Astrocyte of the spinal cord (primary cell): ENCODE measurements around the gene SLC22A31.
A peak's percentile ranks its signal among the peaks of the same experiment; 100 is the strongest.

ENCODE experiments used
- DNase-seq: peaks from one replicate; pipeline ENCODE4 v3.0.0; 2011; ENCODE audit warnings: low read depth, low spot score
- H3K4me3 ChIP-seq: 2 replicates; pipeline ENCODE4 v1.5.1; 2011; ENCODE audit warnings: low read depth, mild to moderate bottlenecking, low read length, moderate library complexity
- in situ Hi-C: cut with HindIII; loops from 2 replicates; pipeline ENCODE4 v1.10.0; 2017; ENCODE audit warnings: low sequenced_read_pairs
- TF ChIP-seq, protein P1 (sequence below): IDR thresholded peaks from 2 replicates; pipeline ENCODE4 v1.5.1; 2012; ENCODE audit warnings: low read depth, mild to moderate bottlenecking, low read length, inconsistent platforms

SLC22A31 gene

DNA sequence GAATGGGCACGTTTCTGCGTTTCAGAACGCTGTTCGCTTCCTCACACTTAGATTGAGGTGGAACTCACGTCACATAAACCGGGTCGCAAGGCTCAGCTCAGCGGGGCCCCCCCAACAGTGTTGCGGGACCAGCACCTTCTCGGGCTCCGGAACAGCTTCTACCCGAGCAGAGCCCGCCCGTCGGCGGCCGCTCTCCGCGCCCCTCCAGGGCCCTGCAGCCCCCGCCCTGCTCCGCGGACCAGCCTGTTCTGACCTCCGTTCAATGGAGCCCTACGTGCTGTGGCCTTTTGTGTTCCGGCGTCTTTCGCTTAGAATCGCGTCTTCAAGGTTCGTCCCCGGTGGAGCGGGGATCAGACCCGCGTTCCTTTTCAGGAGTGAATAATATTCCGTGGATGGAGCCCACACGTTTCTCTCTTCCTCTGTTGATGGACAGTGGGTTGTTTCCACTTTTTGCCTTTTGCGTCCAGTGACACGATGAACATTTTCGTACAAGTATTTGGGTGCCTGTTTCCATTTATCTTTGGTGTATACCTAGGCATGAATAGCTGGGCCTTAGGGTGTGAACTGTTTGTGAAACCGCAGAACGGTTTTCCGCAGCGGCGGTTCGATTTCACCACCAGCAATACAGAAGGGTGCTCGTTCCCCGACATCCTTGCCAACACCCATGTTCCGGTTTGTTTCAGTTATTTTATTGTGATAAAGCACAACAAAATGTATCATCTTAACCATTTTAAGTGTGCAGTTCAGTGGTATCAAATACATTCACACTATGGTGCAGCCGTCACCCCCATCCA, 2.3 kb upstream of the SLC22A31 start:
- TF ChIP-seq, protein P1, sequence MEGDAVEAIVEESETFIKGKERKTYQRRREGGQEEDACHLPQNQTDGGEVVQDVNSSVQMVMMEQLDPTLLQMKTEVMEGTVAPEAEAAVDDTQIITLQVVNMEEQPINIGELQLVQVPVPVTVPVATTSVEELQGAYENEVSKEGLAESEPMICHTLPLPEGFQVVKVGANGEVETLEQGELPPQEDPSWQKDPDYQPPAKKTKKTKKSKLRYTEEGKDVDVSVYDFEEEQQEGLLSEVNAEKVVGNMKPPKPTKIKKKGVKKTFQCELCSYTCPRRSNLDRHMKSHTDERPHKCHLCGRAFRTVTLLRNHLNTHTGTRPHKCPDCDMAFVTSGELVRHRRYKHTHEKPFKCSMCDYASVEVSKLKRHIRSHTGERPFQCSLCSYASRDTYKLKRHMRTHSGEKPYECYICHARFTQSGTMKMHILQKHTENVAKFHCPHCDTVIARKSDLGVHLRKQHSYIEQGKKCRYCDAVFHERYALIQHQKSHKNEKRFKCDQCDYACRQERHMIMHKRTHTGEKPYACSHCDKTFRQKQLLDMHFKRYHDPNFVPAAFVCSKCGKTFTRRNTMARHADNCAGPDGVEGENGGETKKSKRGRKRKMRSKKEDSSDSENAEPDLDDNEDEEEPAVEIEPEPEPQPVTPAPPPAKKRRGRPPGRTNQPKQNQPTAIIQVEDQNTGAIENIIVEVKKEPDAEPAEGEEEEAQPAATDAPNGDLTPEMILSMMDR = no peak
- in situ Hi-C loops = no loop called here
- DNase-seq = no peak
- no peak overlapping the region for H3K4me3 ChIP-seq

DNA sequence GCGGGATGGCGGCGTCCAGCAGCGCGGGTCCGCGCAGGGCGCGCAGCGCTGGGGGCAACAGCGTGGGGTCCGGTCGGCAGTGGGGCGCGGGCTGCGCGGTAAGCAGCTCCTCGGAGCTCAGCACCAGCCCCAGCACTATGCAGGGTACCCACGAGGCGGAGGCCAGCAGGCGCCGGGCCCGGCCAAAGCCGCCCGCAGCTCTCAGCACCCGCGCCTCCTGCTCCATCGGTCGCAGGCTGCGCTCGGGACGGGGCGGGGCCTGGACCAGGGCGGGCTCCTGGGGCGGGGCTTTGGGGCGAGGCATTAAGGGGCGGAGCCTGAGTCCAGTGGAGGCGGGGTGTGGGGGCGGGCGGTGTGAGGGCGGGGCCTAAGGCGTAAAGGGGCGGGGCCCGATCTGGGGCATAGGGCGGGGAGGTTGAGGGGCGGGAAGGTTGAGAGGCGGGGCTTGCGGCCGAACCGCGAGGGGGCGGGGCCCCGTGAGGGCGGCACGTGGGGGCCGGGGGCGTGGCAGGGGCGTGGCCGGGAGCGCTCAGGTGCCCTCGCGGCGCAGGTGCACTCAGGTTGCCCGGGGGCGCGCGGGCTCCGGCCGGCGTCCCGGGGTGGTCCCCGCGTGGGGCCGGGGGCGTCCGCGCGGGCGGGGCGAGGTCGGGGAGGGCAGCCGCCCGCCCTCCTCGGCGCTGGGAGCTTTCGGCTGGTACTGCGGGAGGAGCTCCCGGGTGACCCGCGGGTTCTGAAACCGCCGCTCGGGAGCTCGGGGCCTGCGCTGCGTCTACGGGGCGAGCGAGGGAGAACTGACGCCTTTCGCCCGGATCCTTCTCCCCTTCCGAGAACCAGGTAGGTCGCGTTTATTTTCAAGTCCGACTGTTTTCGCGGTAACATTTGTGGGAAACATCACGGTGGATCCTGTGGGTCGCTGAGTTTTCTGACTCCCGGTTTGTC, 1.4 kb upstream of the SLC22A31 start:
- TF ChIP-seq, protein P1 = no peak
- DNase-seq = peak; percentile 47
- H3K4me3 ChIP-seq = no peak overlapping the region
- in situ Hi-C loops = no loop called here

DNA sequence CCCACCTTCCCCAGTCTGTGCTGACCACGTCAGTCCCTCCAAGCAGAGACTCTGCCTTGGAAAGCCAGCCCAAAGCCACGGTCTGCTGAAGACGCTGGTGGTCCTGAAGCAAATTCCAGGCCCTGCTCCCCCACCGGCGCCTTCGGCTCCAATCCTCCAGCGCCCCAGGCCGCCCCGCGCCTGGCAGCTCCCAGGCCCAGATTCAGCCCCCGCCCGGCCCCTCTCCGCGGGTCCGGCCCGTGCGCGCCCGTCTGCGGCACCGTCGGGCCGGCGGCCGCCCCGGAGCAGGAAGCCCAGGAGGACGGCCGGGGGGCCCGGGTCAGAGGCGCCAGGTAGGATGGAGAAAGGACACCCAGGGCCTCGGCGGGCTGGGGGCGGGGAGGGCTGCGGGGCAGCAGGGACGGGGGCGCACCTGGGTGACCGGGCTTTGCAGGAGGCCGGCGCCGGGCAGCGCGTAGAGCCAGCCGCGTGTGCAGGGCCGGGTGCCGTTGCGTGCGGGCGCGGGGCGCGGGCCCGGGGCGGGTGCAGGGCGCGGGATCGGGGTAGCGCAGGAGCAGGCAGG, 594 bp upstream of the SLC22A31 start:
- TF ChIP-seq, protein P1 = no peak
- H3K4me3 ChIP-seq = no peak overlapping the region
- in situ Hi-C loops = no loop called here
- DNase-seq = no peak

DNA sequence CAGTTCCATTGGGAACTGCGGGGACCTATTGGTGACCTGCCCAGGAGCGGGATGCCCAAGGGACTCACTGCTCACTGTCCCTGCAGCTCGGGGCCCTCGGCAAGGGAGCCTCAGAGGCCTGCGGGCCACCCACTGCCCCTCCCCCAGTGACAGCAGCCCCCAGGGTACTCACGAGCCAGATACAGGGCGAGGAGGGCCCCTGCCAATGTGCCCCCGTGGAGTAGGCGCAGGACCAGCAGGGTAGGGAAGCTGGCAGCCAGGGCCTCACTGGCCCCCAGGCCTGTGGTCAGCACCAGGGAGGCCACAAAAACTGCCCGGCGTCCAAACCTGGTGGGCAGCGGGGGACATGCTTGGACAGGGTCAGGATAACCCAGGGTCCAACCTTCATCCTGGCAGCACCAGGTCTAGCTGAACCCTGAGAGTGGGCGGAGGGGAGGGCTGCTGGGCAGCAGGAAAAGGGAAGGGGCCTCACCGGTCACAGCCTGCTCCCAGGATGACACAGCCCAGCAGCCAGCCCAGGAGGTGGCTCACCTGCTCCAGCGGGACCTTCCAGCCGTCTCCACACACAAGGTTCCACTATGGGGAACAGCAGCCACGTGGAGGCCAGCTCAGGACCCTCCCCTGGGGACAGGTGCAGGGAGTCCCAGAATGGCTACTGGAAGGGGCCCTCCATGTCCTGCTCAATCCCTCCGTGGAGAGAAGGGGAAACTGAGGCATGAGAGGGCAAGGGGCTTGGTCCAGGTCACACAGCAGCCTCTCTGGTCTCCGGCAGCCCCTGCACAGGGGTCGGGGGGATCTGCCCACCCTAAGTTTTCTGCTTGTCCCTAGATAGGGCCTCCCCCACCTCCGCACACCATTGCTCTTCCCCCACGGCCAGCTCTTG, 855 bp downstream of the SLC22A31 start:
- TF ChIP-seq, protein P1 = no peak
- in situ Hi-C loops = no loop called here
- H3K4me3 ChIP-seq = no peak overlapping the region
- DNase-seq = no peak

DNA sequence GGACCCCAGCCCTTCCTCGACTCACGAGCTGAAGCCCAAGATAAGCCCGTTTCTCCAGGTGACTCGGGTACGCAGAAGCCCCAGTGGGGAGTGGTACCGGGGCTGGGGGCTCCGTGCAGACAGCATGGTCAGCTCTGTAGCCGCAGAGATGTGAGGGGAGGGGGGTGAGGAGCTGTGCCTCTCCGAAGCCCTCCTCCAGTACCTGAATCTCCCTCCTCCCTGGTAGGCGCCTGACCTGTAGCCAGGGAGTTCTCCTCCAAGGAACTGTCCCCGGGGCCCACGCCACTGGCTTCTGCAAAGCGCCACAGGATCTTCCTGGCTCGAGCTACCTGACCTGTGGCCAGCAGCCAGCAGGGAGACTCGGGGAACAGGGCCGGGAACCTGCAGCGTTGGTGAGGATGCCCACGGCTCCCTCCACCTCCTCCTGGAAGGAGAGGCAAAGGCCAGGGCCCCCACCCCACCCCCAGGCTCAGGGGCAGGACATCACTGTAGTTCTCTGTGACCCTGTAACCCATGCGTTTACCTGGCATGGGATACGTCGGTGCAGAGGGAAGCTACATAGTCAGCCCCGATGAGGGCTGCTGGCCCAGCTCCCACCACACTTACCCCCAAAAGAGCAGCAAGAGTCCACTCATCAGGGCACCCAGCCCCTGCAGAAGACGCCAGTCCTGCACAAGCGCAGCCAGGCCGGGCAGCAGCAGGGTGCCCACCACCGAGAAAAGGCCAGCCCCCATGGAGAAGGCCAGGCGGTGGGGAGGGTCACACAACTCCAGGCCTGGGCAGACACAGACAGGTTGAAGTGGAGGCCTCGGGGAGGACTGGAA, 1.7 kb downstream of the SLC22A31 start:
- DNase-seq = no peak
- in situ Hi-C loops = no loop called here
- TF ChIP-seq, protein P1 = no peak
- H3K4me3 ChIP-seq = no peak overlapping the region
